Tibial nerve (tissue), 4 donors: ENCODE results near the gene HADHB. TPM values are rescaled to one million over a fixed set of nuclear protein-coding genes. Genes with fewer than 3 reads are reported as not detected.

ENCODE experiments used
- DNase-seq, 2 donors: peaks; one replicate each; pipeline ENCODE4 v3.0.0-alpha.2; 2019; ENCODE audit warnings: low spot score in 2 of 2
- H3K27ac ChIP-seq, 4 donors: fragments of 200-600 bp; sonication (generic) in 3 of 4; one replicate each; pipeline ENCODE4 v1.5.1; 2017 to 2019; ENCODE audit warnings: mild to moderate bottlenecking in 1 of 4
- H3K27me3 ChIP-seq, 2 donors: fragments of 200-600 bp; sonication (generic) in 1 of 2; one replicate each; pipeline versions ENCODE4 v1.5.1 to v1.6.0; 2017 to 2019
- H3K36me3 ChIP-seq, 3 donors: fragments of 200-600 bp; sonication (generic); one replicate each; pipeline ENCODE4 v1.5.1; 2018 to 2019
- H3K4me1 ChIP-seq, 4 donors: fragments of 200-600 bp; sonication (generic) in 3 of 4; one replicate each; pipeline ENCODE4 v1.5.1; 2017 to 2019
- H3K4me3 ChIP-seq, 4 donors: fragments of 200-600 bp; sonication (generic) in 3 of 4; one replicate each; pipeline ENCODE4 v1.5.1; 2017 to 2019; ENCODE audit warnings: mild to moderate bottlenecking in 1 of 4, moderate library complexity in 1 of 4
- H3K9me3 ChIP-seq, 4 donors: fragments of 200-600 bp; sonication (generic) in 3 of 4; one replicate each; pipeline ENCODE4 v1.5.1; 2017 to 2019
- EP300 ChIP-seq, 2 donors: sonication (generic); formaldehyde crosslinking; IDR thresholded peaks; one replicate each; pipeline ENCODE4 v1.6.1; 2017; ENCODE audit warnings: antibody characterized with exemption in 2 of 2, mild to moderate bottlenecking in 1 of 2
- POLR2A ChIP-seq, 2 donors: fragments of 450-650 bp; IDR thresholded peaks; one replicate each; pipeline ENCODE4 v1.6.1; 2017; ENCODE audit warnings: antibody characterized with exemption in 2 of 2, mild to moderate bottlenecking in 2 of 2, moderate library complexity in 2 of 2
- WGBS, 2 donors: methylation state at CpG; one replicate each; pipeline ENCODE4 v1.1.5; 2018; 5-methylcytosine and 5-hydroxymethylcytosine counted together
- total RNA-seq, 4 donors: library from RNA; depleted of rRNA; stranded (reverse); fragments of >200 nt; gene quantifications; one replicate each; pipeline ENCODE4 v1.1.0, GENCODE V29; 2016
- TF ChIP-seq, protein P1 (sequence below), 5 experiments: fragments of 200-600 bp in 3 of 5; fragments of 450-650 bp in 2 of 5; sonication (generic) in 3 of 5; IDR thresholded peaks; one replicate each; pipeline ENCODE4 v1.5.1; 2016 to 2019; ENCODE audit warnings: antibody characterized with exemption in 5 of 5, mild to moderate bottlenecking in 3 of 5, moderate library complexity in 2 of 5

HADHB gene
- total RNA-seq, 4 donors from 2014 or later, result 68.1 to 121 (median 110) TPM

DNA sequence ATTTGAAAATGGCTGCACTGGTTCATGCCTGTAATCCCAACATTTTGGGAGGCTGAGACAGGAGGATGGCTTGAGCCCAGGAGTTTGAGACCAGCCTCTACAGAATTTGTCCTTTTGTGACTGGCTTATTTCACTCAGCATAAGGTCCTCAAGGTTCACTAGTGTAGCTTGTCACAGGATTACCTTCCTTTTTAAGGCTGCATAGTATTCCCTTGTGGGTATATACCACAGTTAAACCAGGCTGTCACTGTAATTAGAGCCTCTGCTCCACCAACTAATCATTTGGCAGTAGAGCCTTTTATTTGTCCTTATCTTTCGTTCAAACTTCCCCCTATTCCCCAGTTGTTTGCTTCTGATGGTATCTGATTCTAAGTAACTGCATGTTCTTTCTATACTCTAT, 50.8 kb downstream of the HADHB start:
- H3K27me3 ChIP-seq, result no peaks in the 10 kb centered on the region
- no peak for TF ChIP-seq POLR2A (IDR thresholded peaks at IDR 0.05)
- TF ChIP-seq EP300 (IDR thresholded peaks at IDR 0.05), result no peak
- TF ChIP-seq, protein P1, sequence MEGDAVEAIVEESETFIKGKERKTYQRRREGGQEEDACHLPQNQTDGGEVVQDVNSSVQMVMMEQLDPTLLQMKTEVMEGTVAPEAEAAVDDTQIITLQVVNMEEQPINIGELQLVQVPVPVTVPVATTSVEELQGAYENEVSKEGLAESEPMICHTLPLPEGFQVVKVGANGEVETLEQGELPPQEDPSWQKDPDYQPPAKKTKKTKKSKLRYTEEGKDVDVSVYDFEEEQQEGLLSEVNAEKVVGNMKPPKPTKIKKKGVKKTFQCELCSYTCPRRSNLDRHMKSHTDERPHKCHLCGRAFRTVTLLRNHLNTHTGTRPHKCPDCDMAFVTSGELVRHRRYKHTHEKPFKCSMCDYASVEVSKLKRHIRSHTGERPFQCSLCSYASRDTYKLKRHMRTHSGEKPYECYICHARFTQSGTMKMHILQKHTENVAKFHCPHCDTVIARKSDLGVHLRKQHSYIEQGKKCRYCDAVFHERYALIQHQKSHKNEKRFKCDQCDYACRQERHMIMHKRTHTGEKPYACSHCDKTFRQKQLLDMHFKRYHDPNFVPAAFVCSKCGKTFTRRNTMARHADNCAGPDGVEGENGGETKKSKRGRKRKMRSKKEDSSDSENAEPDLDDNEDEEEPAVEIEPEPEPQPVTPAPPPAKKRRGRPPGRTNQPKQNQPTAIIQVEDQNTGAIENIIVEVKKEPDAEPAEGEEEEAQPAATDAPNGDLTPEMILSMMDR (IDR thresholded peaks at IDR 0.05), result no peak
- 87 to 88% methylated on average over 1 of the region's 1 CpG for WGBS, 2 donors
- H3K4me1 ChIP-seq, result peaks cover 0 to 19% (median 7%) of the 10 kb centered on the region in 4 donors
- no peak overlapping the region for H3K4me3 ChIP-seq
- no peak overlapping the region for H3K27ac ChIP-seq
- H3K36me3 ChIP-seq, result peaks cover 0 to 2% (median 0%) of the 10 kb centered on the region in 3 donors
- DNase-seq, result no peak
- H3K9me3 ChIP-seq, result no peaks in the 10 kb centered on the region

DNA sequence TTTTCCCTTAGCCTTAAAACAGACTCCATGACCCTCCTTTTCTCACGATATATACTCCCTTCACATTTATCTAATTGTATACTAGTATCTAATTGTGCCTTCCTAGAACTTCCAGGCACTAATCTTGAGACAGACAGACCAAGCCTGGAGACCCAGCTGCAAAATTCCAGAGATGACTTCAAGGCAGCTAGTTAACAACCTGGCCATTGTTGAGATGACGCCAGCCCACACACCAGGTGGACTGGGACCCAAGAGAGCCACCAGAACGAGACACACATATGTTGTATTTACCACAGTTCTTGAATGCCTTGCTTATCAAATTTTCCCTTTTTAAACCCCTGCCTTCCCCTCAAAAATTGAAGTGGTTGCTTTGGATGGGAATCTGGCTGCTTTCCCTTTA, 52.3 kb downstream of the HADHB start:
- 83% methylated on average over 3 of the region's 3 CpGs for WGBS, 2 donors
- no peak overlapping the region for H3K27ac ChIP-seq
- H3K36me3 ChIP-seq, result no peaks in the 10 kb centered on the region
- TF ChIP-seq POLR2A (IDR thresholded peaks at IDR 0.05) (no peak), EP300 (IDR thresholded peaks at IDR 0.05) (no peak)
- TF ChIP-seq, protein P1 (IDR thresholded peaks at IDR 0.05), result no peak
- H3K4me3 ChIP-seq, result no peak overlapping the region
- peaks cover 0 to 25% (median 8%) of the 10 kb centered on the region in 4 donors for H3K4me1 ChIP-seq
- no peak for DNase-seq
- H3K27me3 ChIP-seq, result no peaks in the 10 kb centered on the region
- no peaks in the 10 kb centered on the region for H3K9me3 ChIP-seq

DNA sequence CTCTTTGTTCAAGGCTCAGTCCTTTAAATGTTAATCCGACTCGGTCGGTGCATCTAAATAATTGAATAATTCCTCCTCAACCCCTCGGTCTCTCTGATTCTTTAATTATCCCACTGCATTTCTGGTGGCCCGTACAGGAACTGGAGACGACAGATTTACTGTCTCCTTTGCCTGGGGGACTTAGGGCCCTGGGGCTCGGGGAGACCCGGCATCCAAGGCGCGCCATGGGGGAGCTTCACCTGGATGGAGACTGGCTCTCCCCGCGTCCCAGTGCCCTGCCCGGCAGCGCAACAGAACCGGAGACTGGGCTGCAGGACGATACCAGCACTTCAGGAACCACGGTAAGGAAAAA, 53.5 kb downstream of the HADHB start:
- Histone ChIP-seq H3K36me3 (no peaks in the 10 kb centered on the region), H3K27ac (peak overlapping the region; percentile 82 to 91 (median 86)), H3K4me1 (peaks cover 0 to 17% (median 8%) of the 10 kb centered on the region in 4 donors), H3K4me3 (peak overlapping the region; percentile 47 to 63 (median 56)), H3K27me3 (no peaks in the 10 kb centered on the region), H3K9me3 (no peaks in the 10 kb centered on the region)
- TF ChIP-seq EP300 (IDR thresholded peaks at IDR 0.05), result no peak
- no peak for TF ChIP-seq POLR2A (IDR thresholded peaks at IDR 0.05)
- TF ChIP-seq, protein P1 (IDR thresholded peaks at IDR 0.05), result no peak
- DNase-seq, result no peak
- WGBS, 2 donors, result 26% methylated on average over 16 to 17 of the region's 17 CpGs

DNA sequence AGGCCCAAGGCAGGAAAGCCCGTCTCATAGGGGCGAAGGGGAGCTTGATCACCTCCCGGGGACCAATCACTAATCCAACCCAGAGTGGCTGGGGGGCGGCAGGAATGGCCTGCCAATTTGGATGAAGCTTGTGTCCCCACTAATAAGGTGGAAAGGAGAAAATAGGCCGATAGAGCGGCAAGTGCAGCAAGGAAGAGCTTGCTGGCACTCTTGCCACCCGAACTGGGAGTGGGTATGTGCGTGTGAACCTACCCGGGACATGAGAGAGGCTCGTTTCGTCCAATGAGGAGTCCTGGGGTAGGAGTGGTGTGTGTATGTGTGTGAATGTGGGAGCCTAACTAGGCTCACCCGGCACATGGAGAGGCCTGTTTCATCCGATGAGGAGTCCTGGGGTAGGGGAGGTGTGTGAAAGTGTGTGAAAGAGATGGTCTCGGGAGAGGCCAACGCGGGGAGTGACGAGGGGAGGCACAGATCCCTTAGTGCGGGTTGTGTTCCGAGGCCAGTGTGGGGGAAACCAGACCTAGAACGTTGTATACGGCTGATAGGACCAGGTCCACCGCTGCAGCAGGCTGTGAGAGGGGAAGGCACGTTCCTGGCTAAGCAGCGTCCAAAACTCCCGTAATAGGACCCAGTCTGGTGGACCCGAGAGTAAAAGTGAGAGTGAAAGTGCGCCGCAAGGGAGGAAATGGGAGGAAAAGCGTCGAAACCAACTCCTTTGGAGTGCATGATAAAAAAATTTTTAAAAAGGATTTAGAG, 54.1 kb downstream of the HADHB start:
- Histone ChIP-seq H3K36me3 (no peaks in the 10 kb centered on the region), H3K9me3 (no peaks in the 10 kb centered on the region), H3K27me3 (no peaks in the 10 kb centered on the region), H3K4me3 (peak overlapping the region; percentile 47 to 63 (median 56)), H3K27ac (peak overlapping the region; percentile 82 to 91 (median 86)), H3K4me1 (peaks cover 0 to 17% (median 8%) of the 10 kb centered on the region in 4 donors)
- TF ChIP-seq EP300 (IDR thresholded peaks at IDR 0.05), result no peak
- no peak for TF ChIP-seq POLR2A (IDR thresholded peaks at IDR 0.05)
- TF ChIP-seq, protein P1 (IDR thresholded peaks at IDR 0.05), result no peak
- 1 to 4% methylated on average over 27 to 30 of the region's 30 CpGs for WGBS, 2 donors
- DNase-seq, result peak in 1 of 2 donors; percentile 45

DNA sequence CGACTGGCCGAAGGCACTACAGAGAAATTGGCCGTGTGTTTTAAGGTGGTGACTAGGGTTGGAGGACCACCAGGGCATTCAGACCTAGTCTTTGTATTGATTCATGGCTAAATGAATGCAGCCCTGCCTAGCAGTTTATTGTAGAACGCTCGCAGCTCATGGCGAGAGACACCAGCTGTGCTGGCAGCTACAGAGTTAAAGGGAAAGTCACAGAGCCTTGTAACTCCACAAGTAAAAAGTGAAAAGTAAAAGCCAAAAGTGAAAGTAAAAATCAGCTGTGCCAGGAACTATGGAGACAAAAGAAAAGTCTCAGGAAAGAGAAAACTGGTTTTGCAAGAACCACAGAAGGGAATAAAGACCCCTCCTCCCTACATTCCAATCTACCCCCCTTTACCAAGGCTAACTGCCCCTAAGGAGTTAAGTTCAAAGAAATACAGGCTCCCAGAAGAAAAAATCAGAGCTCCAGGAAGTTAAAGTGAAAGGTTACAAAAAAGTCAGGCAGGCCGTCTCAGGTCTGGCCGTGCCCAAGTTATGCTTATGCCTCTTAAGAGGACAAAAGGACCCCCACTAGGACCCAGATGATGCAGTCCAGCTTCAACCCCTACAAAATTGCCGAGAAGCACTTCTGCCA, 54.8 kb downstream of the HADHB start:
- Histone ChIP-seq H3K36me3 (no peaks in the 10 kb centered on the region), H3K9me3 (no peaks in the 10 kb centered on the region), H3K4me1 (peaks cover 0 to 17% (median 8%) of the 10 kb centered on the region in 4 donors), H3K4me3 (peak overlapping the region; percentile 47 to 63 (median 56)), H3K27me3 (no peaks in the 10 kb centered on the region), H3K27ac (peak overlapping the region; percentile 82 to 91 (median 86))
- WGBS, 2 donors, result 1 to 2% methylated on average over 9 of the region's 9 CpGs
- TF ChIP-seq, protein P1 (IDR thresholded peaks at IDR 0.05), result no peak
- TF ChIP-seq POLR2A (IDR thresholded peaks at IDR 0.05) (no peak), EP300 (IDR thresholded peaks at IDR 0.05) (no peak)
- DNase-seq, result peak in 1 of 2 donors; percentile 20
